ENCODE data around the gene GLO1.

GLO1 gene

DNA sequence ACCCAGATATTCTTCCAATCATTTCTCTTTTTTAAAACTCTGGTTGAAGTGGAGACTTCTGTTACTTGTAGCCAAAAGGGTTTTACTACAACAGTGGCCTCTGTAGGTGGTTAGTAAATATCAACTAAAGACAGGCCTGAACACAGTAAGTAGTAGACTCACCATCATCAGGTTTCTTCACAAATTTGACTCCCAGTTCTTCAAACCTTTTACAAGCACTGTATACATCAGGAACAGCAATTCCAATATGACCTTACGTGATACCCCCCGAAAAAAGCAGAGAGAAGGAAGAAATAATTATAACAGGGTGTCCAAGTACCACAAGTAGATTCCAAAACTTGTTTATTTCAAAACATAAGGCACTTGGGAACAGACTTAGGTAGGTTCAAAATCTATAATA is 21.1 kb downstream of the GLO1 start:
- H3K36me3 ChIP-seq (ENCODE audit: low read depth): peaks cover 89% of the 10 kb centered on the region

DNA sequence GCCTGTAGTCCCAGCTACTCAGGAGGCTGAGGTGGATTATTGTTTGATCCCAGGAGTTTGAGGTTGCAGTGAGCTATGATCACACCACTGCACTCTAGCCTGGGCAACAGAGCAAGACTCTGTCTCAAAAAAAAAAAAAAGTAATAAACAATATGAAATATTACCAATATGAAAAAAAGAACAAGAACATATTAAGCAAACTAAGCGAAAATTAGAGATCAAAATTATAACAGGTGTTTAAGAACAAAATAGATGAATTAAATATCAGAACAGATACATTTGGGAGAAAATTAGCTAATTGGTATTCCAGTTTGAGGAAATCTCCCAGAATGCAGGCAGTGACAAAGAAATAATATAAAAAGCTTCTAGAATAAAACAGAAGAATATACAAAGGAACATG is 23.3 kb downstream of the GLO1 start:
- no peak overlapping the region for H3K27ac ChIP-seq (ENCODE audit: poor library complexity, severe bottlenecking)
- H3K27me3 ChIP-seq (ENCODE audit: insufficient read depth, poor library complexity, severe bottlenecking): no peaks in the 10 kb centered on the region
- H3K9me3 ChIP-seq (ENCODE audit: severe bottlenecking): no peaks in the 10 kb centered on the region
- no peak for ATAC-seq (ENCODE audit: low read depth)
- TF ChIP-seq CTCF (IDR thresholded peaks at IDR 0.05; ENCODE audit: poor library complexity, severe bottlenecking): no peak
- no peak overlapping the region for H3K4me3 ChIP-seq (ENCODE audit: severe bottlenecking)
- H3K36me3 ChIP-seq (ENCODE audit: low read depth): peaks cover 82% of the 10 kb centered on the region
- DNase-seq (ENCODE audit: low spot score): no peak
- H3K4me1 ChIP-seq (ENCODE audit: insufficient read depth, poor library complexity, severe bottlenecking): no peaks in the 10 kb centered on the region

More for the DNA sequence above, 21.1 kb downstream of the GLO1 start:
- Histone ChIP-seq H3K27ac (ENCODE audit: poor library complexity, severe bottlenecking) (no peak overlapping the region), H3K9me3 (ENCODE audit: severe bottlenecking) (no peaks in the 10 kb centered on the region), H3K27me3 (ENCODE audit: insufficient read depth, poor library complexity, severe bottlenecking) (no peaks in the 10 kb centered on the region), H3K4me1 (ENCODE audit: insufficient read depth, poor library complexity, severe bottlenecking) (no peaks in the 10 kb centered on the region), H3K4me3 (ENCODE audit: severe bottlenecking) (no peak overlapping the region)
- no peak for TF ChIP-seq CTCF (IDR thresholded peaks at IDR 0.05; ENCODE audit: poor library complexity, severe bottlenecking)
- DNase-seq (ENCODE audit: low spot score) (no peak), ATAC-seq (ENCODE audit: low read depth) (no peak)

DNA sequence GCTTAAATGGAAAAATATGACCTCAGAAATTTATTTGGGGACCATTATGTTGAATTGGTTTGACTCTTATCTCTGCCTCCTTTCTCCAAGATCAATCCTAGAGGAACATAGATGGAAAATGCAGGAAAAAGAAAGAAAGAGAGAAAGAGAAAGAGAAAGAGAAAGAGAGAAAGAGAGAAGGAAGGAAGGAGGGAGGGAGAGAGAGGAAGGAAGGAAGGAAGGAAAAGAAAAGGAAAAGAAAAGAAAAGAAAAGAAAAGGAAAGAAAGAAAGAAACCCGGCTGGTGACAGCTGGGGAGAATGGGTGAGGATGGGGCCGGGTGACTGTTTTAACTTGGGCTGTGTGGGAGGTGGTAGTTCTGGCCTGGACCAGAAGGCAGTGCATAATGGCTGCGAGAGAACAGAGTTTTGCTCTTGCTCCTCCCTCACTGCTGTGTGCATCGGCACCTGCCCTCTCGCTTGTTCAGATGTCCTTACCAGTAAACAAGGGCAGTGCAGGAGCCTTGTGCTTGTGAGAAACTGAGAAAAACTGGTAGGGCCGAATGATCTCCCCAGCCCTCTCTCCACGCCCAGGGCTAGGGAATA is 24.7 kb downstream of the GLO1 start:
- Histone ChIP-seq H3K27ac (ENCODE audit: poor library complexity, severe bottlenecking) (no peak overlapping the region), H3K36me3 (ENCODE audit: low read depth) (peaks cover 68% of the 10 kb centered on the region), H3K4me3 (ENCODE audit: severe bottlenecking) (no peak overlapping the region), H3K27me3 (ENCODE audit: insufficient read depth, poor library complexity, severe bottlenecking) (no peaks in the 10 kb centered on the region), H3K9me3 (ENCODE audit: severe bottlenecking) (no peaks in the 10 kb centered on the region), H3K4me1 (ENCODE audit: insufficient read depth, poor library complexity, severe bottlenecking) (no peaks in the 10 kb centered on the region)
- DNase-seq (ENCODE audit: low spot score): no peak
- ATAC-seq (ENCODE audit: low read depth): no peak
- no peak for TF ChIP-seq CTCF (IDR thresholded peaks at IDR 0.05; ENCODE audit: poor library complexity, severe bottlenecking)

DNA sequence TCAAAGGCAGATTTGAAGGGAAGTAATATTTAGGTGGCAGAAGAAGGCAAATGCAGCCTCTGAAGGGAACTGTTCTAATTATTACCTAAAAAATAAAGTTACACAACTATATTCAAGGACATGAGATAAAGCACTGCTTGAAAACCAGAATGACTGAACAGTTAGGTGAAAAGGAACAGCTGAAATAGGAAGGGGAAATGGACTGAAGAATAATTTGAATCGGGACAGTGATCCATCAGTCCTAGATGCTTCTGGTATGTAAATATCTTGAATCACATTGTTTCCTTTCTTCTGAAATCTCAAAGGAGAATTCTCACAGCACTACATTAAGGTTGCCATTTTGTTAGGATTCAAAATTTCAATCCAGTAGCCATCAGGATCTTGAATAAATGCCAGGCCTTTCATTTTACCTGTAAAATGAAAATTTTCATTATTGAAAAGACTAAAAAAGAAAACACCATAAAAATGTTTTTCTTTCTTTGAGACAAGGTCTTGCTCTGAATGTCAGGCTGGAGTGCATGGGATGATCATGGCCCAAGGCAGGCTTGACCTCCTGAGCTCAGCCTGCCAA is 25.9 kb downstream of the GLO1 start:
- H3K36me3 ChIP-seq (ENCODE audit: low read depth): peaks cover 56% of the 10 kb centered on the region

More for the DNA sequence above, 25.9 kb downstream of the GLO1 start:
- no peak for ATAC-seq (ENCODE audit: low read depth)
- TF ChIP-seq CTCF (IDR thresholded peaks at IDR 0.05; ENCODE audit: poor library complexity, severe bottlenecking): no peak
- Histone ChIP-seq H3K4me3 (ENCODE audit: severe bottlenecking) (no peak overlapping the region), H3K4me1 (ENCODE audit: insufficient read depth, poor library complexity, severe bottlenecking) (no peaks in the 10 kb centered on the region), H3K27ac (ENCODE audit: poor library complexity, severe bottlenecking) (no peak overlapping the region), H3K27me3 (ENCODE audit: insufficient read depth, poor library complexity, severe bottlenecking) (no peaks in the 10 kb centered on the region), H3K9me3 (ENCODE audit: severe bottlenecking) (no peaks in the 10 kb centered on the region)
- no peak for DNase-seq (ENCODE audit: low spot score)
